Measurements from ENCODE around the gene CD209. TPM values are rescaled to one million over a fixed set of nuclear protein-coding genes. Genes with fewer than 3 reads are reported as not detected.

The CD209 gene
- total RNA-seq, 1 experiment from 2014 or later, result not detected

GRCh38 chr19:7772752-7773291 is 25.5 kb upstream of the CD209 start:
- POLR2A ChIA-PET, result no interaction called here
- in situ Hi-C loops (cut with HindIII; ENCODE audit: low pct_unique_long_range_greater_than_20kb, low sequenced_read_pairs), result no loop called here
- no peaks in the 10 kb centered on the region for H3K36me3 ChIP-seq (ENCODE audit: control insufficient read depth, insufficient read depth, low read length)
- H3K4me1 ChIP-seq (ENCODE audit: control insufficient read depth, insufficient read depth, low read length), result no peaks in the 10 kb centered on the region; the same call in 1 of the 2 replicates
- DNase-seq (ENCODE audit: low read depth, low spot score), result no peak
- no peak overlapping the region for H3K4me3 ChIP-seq (ENCODE audit: low read depth in 2 of 2, low read length in 2 of 2)
- no peaks in the 10 kb centered on the region for H3K27me3 ChIP-seq (ENCODE audit: control insufficient read depth, insufficient read depth, low read length)
- TF ChIP-seq, protein P1, sequence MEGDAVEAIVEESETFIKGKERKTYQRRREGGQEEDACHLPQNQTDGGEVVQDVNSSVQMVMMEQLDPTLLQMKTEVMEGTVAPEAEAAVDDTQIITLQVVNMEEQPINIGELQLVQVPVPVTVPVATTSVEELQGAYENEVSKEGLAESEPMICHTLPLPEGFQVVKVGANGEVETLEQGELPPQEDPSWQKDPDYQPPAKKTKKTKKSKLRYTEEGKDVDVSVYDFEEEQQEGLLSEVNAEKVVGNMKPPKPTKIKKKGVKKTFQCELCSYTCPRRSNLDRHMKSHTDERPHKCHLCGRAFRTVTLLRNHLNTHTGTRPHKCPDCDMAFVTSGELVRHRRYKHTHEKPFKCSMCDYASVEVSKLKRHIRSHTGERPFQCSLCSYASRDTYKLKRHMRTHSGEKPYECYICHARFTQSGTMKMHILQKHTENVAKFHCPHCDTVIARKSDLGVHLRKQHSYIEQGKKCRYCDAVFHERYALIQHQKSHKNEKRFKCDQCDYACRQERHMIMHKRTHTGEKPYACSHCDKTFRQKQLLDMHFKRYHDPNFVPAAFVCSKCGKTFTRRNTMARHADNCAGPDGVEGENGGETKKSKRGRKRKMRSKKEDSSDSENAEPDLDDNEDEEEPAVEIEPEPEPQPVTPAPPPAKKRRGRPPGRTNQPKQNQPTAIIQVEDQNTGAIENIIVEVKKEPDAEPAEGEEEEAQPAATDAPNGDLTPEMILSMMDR (IDR thresholded peaks at IDR 0.05), result no peak
- TF ChIP-seq, protein P2, sequence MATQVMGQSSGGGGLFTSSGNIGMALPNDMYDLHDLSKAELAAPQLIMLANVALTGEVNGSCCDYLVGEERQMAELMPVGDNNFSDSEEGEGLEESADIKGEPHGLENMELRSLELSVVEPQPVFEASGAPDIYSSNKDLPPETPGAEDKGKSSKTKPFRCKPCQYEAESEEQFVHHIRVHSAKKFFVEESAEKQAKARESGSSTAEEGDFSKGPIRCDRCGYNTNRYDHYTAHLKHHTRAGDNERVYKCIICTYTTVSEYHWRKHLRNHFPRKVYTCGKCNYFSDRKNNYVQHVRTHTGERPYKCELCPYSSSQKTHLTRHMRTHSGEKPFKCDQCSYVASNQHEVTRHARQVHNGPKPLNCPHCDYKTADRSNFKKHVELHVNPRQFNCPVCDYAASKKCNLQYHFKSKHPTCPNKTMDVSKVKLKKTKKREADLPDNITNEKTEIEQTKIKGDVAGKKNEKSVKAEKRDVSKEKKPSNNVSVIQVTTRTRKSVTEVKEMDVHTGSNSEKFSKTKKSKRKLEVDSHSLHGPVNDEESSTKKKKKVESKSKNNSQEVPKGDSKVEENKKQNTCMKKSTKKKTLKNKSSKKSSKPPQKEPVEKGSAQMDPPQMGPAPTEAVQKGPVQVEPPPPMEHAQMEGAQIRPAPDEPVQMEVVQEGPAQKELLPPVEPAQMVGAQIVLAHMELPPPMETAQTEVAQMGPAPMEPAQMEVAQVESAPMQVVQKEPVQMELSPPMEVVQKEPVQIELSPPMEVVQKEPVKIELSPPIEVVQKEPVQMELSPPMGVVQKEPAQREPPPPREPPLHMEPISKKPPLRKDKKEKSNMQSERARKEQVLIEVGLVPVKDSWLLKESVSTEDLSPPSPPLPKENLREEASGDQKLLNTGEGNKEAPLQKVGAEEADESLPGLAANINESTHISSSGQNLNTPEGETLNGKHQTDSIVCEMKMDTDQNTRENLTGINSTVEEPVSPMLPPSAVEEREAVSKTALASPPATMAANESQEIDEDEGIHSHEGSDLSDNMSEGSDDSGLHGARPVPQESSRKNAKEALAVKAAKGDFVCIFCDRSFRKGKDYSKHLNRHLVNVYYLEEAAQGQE (IDR thresholded peaks at IDR 0.05; ENCODE audit: insufficient read depth in 1 of 2, low read depth in 2 of 2, low read length in 1 of 2), result no peak
- TF ChIP-seq SIN3A (IDR thresholded peaks at IDR 0.05; ENCODE audit: borderline replicate concordance, insufficient read depth, low read depth, low read length) (no peak), TCF7L2 (IDR thresholded peaks at IDR 0.05; ENCODE audit: low read depth, low read length) (no peak), POLR2AphosphoS5 (IDR thresholded peaks at IDR 0.05; ENCODE audit: low read depth, low read length) (no peak)
- ATAC-seq, result no peak
- intact Hi-C loops (cut with micrococcal nuclease; ENCODE audit: unreplicated experiment), result no loop called here
- no TSS peak for BruUV-seq (replicated peaks)
- CTCF ChIA-PET, result no interaction called here
- H3K27ac ChIP-seq (ENCODE audit: low read length), result no peak overlapping the region
- H3K9me3 ChIP-seq (ENCODE audit: control insufficient read depth, insufficient read depth, low read depth, low read length), result no peaks in the 10 kb centered on the region

- DNase-seq (ENCODE audit: low read depth, low spot score) (no peak), ATAC-seq (no peak)
- H3K27ac ChIP-seq (ENCODE audit: low read length), result no peak overlapping the region
- TF ChIP-seq POLR2AphosphoS5 (IDR thresholded peaks at IDR 0.05; ENCODE audit: low read depth, low read length), result no peak
- TF ChIP-seq, protein P1 (IDR thresholded peaks at IDR 0.05), result no peak
- no peak for TF ChIP-seq SIN3A (IDR thresholded peaks at IDR 0.05; ENCODE audit: borderline replicate concordance, insufficient read depth, low read depth, low read length)
- TF ChIP-seq, protein P2 (IDR thresholded peaks at IDR 0.05; ENCODE audit: insufficient read depth in 1 of 2, low read depth in 2 of 2, low read length in 1 of 2), result no peak
- no peak for TF ChIP-seq TCF7L2 (IDR thresholded peaks at IDR 0.05; ENCODE audit: low read depth, low read length)
- in situ Hi-C loops (cut with HindIII; ENCODE audit: low pct_unique_long_range_greater_than_20kb, low sequenced_read_pairs) (no loop called here), intact Hi-C loops (cut with micrococcal nuclease; ENCODE audit: unreplicated experiment) (no loop called here)
- ChIA-PET POLR2A (no interaction called here), CTCF (interaction anchor here (0.9 kb wide), 1 partner anchor 10 kb away, joined by 3 read pairs; no protein-coding TSS in a partner anchor)
- no peak overlapping the region for H3K4me3 ChIP-seq (ENCODE audit: low read depth in 2 of 2, low read length in 2 of 2)
- no peaks in the 10 kb centered on the region for H3K36me3 ChIP-seq (ENCODE audit: control insufficient read depth, insufficient read depth, low read length)
- no peaks in the 10 kb centered on the region for H3K9me3 ChIP-seq (ENCODE audit: control insufficient read depth, insufficient read depth, low read depth, low read length)
- H3K4me1 ChIP-seq (ENCODE audit: control insufficient read depth, insufficient read depth, low read length), result no peaks in the 10 kb centered on the region; the same call in 1 of the 2 replicates
- no TSS peak for BruUV-seq (replicated peaks)
- no peaks in the 10 kb centered on the region for H3K27me3 ChIP-seq (ENCODE audit: control insufficient read depth, insufficient read depth, low read length)
These were observed 23.7 kb upstream of the CD209 start for GRCh38 chr19:7771072-7771471.

Data from Panc1 (cell line).